ENCODE data around the gene TTC31.

Gene TTC31

DNA sequence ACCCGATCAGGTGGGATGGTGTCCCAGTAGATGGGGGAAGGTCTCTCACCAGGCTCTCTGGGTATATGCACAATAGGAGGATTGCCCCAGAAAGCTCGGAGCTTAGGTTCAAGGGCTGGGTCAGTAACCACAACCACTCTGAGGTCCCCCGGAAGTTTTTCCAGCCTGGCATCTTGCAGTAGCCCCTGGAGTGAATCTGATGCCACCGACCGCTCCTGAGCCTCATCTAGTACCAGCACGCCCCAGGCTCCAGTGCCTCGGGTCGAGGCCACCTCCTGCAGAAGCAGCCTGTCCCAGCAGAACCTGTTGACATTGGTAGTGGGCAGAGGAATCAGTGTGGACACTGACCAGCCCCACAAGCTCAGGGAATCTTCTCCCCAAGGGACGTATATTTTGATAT is 41.1 kb downstream of the TTC31 start:
- DNase-seq (ENCODE audit: extremely low read depth, low read depth), result no peak
- TF ChIP-seq, protein P1, sequence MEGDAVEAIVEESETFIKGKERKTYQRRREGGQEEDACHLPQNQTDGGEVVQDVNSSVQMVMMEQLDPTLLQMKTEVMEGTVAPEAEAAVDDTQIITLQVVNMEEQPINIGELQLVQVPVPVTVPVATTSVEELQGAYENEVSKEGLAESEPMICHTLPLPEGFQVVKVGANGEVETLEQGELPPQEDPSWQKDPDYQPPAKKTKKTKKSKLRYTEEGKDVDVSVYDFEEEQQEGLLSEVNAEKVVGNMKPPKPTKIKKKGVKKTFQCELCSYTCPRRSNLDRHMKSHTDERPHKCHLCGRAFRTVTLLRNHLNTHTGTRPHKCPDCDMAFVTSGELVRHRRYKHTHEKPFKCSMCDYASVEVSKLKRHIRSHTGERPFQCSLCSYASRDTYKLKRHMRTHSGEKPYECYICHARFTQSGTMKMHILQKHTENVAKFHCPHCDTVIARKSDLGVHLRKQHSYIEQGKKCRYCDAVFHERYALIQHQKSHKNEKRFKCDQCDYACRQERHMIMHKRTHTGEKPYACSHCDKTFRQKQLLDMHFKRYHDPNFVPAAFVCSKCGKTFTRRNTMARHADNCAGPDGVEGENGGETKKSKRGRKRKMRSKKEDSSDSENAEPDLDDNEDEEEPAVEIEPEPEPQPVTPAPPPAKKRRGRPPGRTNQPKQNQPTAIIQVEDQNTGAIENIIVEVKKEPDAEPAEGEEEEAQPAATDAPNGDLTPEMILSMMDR (IDR thresholded peaks at IDR 0.05; ENCODE audit: low read depth, low read length), result no peak

DNA sequence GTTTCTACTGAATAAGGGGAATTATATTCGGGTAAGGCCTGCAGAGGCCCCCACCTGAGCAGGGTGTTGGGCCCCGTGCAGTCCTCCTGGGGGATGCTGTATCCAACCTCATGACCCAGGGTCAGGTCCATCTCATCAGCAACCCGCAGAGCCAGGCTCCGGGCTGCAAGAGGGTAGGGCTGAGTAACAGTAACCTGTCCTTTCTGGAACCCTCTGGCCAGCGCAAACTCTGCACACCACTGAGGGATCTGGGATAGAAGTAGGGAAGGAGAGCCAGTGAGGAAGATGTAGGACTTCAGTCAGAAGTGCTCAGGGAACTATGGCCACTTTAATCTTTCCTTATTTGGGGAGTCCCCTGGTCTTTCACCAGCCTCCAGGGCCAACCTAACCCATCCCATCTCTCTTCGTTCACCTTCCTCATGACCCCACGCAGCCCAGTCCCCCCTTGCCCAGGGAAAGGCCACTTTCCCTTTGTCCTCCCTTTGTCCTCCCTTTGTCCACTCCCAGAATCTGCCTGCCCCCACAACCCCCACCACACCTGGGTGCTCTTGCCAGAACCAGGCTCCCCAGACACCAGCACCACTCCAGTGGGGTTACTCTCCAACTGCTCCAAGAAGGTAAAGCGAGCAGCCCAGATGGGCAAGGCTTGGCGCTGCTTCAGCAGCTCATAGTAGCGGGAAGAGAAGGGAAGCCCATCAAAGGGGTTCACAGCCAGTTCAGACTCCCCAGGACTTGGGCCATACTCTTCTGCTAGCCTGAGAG is 42.3 kb downstream of the TTC31 start:
- TF ChIP-seq, protein P1 (IDR thresholded peaks at IDR 0.05; ENCODE audit: low read depth, low read length), result no peak
- no peak for DNase-seq (ENCODE audit: extremely low read depth, low read depth)

DNA sequence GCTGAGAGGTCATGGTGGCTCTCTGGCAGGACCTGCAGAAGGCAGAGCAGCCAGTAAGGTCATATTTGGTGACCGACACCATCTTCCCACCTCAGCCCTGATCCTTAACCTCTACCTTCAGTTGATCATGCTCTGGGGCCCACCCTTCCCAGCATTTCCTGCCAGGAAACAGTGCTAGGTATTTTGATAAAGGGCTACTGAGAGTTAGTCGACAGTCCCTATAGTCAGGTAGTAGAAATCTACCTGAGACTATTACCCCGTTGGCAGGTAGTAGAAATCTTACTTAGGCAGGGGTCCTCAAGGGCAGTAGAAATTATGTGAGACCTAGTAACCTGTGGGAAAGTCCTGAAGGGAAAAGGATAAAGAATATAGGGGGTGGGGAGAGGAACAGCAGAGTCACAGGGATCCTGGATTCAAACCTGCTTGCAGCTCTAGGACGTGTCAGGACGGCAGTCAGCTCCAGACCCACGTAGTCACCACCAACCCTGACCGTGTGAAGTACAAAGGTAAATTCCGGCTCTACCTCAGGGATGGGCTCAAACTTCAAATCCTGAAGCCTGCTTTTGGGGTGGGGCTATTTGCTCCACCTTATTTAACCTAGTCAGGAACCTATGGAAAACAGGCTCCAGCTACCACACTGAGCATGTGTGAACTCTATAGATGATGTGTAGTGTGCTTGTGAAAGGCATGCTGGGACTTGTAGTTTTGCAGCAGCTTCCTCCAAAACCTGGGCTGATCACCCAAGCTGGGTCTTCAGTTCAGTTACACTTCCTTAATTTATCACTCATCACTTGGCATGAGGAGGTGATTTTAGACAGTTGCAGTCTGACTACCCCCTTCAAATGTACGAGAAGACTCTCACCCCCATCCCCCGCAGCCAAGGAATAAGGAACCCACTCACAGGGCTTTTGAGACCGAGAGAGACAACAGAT is 43.1 kb downstream of the TTC31 start, which contains the start of gene DQX1:
TSS of gene DQX1 (minus strand) at position 515 of the 932 bp plus-strand sequence. CDS start at position 13, 502 bp downstream.
- TF ChIP-seq, protein P1 (IDR thresholded peaks at IDR 0.05; ENCODE audit: low read depth, low read length), result no peak
- DNase-seq (ENCODE audit: extremely low read depth, low read depth), result no peak

DNA sequence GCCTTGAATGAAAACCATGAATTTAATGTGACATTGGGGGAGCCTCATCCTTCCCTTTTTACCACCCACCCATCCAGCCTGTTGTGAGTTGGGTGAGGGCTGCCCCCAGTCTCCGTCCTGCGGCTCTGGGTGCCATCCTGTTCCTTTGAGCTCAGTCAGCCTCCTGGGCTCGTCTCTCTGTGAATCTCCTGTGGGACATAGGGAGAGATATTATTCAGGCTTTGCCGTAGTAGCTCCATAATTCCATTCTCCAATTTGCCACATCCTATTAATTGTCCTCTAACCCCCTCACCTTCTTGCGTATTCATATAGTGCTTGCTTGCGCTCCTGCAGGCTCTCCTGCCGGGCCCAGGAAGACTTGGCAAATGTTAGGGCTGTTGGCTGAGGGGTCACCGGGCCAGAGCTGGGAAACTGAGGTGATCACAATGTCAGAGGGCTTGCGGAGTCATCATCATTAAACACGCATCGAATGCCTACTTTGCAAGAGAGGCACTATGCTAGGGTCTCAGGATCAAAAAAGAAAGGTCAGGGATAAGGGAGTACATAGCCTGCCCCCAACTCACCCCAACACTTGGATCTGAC is 43.9 kb downstream of the TTC31 start:
- TF ChIP-seq, protein P1 (IDR thresholded peaks at IDR 0.05; ENCODE audit: low read depth, low read length), result no peak
- no peak for DNase-seq (ENCODE audit: extremely low read depth, low read depth)

DNA sequence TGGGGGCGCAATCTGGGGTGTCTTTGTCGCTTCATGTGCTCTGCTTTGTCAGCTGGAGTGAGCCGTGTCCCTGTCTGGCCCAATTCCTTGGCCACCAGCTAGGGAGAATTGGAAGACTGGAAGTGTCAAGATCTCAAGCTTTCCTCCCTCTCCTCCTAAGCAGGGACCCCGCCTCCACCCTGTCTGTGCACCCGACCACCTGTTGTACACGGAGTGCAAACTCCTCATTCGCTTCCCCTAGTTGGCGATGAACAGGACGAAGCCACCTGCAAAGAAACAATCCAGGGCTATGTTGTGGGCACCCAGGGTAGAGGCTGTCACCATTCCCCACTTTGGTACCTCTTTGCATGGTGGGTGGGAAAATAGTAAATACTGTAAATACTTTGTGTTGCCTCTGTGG is 44.9 kb downstream of the TTC31 start:
- TF ChIP-seq, protein P1 (IDR thresholded peaks at IDR 0.05; ENCODE audit: low read depth, low read length), result no peak
- DNase-seq (ENCODE audit: extremely low read depth, low read depth), result no peak

DNA sequence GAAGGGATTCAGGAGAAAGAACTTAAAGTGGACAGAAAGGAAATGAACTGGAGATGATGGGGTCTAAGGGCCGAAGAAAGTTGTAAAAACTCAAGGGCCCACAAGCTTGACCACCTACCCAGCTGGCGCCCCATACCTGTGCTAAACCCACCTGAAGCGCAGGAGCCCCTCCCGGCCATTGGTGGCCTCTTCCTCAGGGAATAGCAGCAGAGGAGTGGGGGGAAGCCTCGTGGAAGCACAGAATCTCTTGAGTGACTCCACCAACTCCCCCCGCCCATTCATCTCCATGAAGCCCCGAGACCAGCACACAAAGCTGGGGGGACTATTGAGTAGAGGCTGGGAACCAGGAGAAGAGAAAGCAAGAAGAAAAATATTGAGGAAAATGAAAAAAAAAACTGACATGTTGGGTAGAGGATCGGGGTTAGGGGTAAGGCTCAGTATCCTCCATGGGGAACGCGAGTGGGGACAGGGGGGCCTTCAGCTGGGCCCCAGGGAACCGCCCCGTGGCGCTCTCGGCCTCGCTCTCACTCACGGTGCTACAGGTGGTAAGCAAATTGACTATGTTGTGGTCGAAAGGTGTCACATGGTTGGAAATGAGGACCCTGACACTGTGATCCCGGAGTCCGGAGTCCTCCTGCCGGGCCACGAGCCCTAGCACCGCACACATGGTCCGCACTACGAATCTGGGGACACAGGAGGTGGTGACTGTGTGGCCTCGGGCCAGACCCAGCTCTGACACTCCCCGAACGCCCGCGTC is 45.9 kb downstream of the TTC31 start:
- DNase-seq (ENCODE audit: extremely low read depth, low read depth), result no peak
- TF ChIP-seq, protein P1 (IDR thresholded peaks at IDR 0.05; ENCODE audit: low read depth, low read length), result no peak

Measured in AG09319 (cell line).